ENCODE results near the gene ZNF69. TPM values are rescaled to one million over a fixed set of nuclear protein-coding genes. Genes with fewer than 3 reads are reported as not detected.
"Not testable (repeated sequence)": the region's sequence is repeated elsewhere in the genome, so short reads cannot be mapped to it uniquely, and the experiment has no call there.

The ZNF69 gene
- total RNA-seq, 1 donor from 2014 or later, result 12.3 TPM

DNA sequence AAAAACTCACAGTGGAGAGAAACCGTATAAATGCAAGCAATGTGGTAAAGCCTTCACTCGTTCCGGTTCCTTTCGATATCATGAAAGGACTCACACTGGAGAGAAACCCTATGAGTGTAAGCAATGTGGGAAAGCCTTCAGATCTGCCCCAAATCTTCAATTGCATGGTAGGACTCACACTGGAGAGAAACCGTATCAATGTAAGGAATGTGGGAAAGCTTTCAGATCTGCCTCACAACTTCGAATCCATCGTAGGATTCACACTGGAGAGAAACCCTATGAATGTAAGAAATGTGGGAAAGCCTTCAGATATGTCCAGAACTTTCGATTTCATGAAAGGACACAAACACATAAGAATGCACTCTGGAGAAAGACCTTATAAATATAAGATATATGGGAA is 19.4 kb upstream of the ZNF69 start:
- peaks cover 50% of the 10 kb centered on the region for H3K9me3 ChIP-seq
- DNase-seq (ENCODE audit: extremely low spot score in 2 of 2), result no peak
- intact Hi-C loops (cut with DNase I), result no loop called here
- H3K4me1 ChIP-seq, result no peaks in the 10 kb centered on the region
- H3K4me3 ChIP-seq, result no peak overlapping the region
- H3K27me3 ChIP-seq, result no peaks in the 10 kb centered on the region
- no peak overlapping the region for H3K27ac ChIP-seq
- TF ChIP-seq POLR2AphosphoS5 (IDR thresholded peaks at IDR 0.05; ENCODE audit: insufficient read depth in 1 of 2, low read depth in 1 of 2) (no peak), POLR2A (IDR thresholded peaks at IDR 0.05) (no peak)
- TF ChIP-seq, protein P1, sequence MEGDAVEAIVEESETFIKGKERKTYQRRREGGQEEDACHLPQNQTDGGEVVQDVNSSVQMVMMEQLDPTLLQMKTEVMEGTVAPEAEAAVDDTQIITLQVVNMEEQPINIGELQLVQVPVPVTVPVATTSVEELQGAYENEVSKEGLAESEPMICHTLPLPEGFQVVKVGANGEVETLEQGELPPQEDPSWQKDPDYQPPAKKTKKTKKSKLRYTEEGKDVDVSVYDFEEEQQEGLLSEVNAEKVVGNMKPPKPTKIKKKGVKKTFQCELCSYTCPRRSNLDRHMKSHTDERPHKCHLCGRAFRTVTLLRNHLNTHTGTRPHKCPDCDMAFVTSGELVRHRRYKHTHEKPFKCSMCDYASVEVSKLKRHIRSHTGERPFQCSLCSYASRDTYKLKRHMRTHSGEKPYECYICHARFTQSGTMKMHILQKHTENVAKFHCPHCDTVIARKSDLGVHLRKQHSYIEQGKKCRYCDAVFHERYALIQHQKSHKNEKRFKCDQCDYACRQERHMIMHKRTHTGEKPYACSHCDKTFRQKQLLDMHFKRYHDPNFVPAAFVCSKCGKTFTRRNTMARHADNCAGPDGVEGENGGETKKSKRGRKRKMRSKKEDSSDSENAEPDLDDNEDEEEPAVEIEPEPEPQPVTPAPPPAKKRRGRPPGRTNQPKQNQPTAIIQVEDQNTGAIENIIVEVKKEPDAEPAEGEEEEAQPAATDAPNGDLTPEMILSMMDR (IDR thresholded peaks at IDR 0.05), result no peak
- H3K36me3 ChIP-seq, result peaks cover 14 to 37% of the 10 kb centered on the region in 2 donors

- H3K36me3 ChIP-seq, result peaks cover under 1 to 17% of the 10 kb centered on the region in 2 donors
- DNase-seq (ENCODE audit: extremely low spot score in 2 of 2), result no peak
- intact Hi-C loops (cut with DNase I), result no loop called here
- no peak overlapping the region for H3K4me3 ChIP-seq
- TF ChIP-seq POLR2A (IDR thresholded peaks at IDR 0.05), result no peak
- TF ChIP-seq POLR2AphosphoS5 (IDR thresholded peaks at IDR 0.05; ENCODE audit: insufficient read depth in 1 of 2, low read depth in 1 of 2), result no peak
- TF ChIP-seq, protein P1 (IDR thresholded peaks at IDR 0.05), result no peak
- H3K9me3 ChIP-seq, result peaks cover 32% of the 10 kb centered on the region
- no peak overlapping the region for H3K27ac ChIP-seq
- H3K4me1 ChIP-seq, result no peaks in the 10 kb centered on the region
- no peaks in the 10 kb centered on the region for H3K27me3 ChIP-seq
Observed at GRCh38 chr19:11872624-11873023, 15.0 kb upstream of the ZNF69 start.

DNA sequence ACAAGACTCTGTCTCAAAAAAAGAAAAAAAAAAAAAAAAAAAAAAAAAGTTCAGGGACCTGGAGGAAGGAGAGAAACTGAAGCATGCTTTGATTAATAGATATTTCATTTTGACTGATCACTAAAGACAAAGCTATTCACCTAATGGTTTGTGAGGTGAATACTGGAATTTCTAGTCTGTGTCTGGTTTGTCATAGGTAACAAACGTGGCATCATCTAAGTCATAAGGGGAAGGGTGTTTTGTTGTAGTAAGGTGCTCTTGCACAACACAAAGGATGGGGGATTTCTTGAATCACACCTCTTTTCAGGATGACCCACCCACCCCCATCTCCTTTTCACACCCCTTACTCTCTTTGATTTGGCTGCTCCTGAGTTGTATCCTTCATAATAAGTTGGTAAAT is 13.8 kb upstream of the ZNF69 start:
- no peak for DNase-seq (ENCODE audit: extremely low spot score in 2 of 2)
- no peak overlapping the region for H3K27ac ChIP-seq
- H3K4me1 ChIP-seq, result no peaks in the 10 kb centered on the region
- intact Hi-C loops (cut with DNase I), result no loop called here
- H3K36me3 ChIP-seq, result peaks cover 0 to 5% of the 10 kb centered on the region in 2 donors
- TF ChIP-seq POLR2A (IDR thresholded peaks at IDR 0.05) (no peak), POLR2AphosphoS5 (IDR thresholded peaks at IDR 0.05; ENCODE audit: insufficient read depth in 1 of 2, low read depth in 1 of 2) (no peak)
- TF ChIP-seq, protein P1 (IDR thresholded peaks at IDR 0.05), result no peak
- H3K27me3 ChIP-seq, result no peaks in the 10 kb centered on the region
- no peak overlapping the region for H3K4me3 ChIP-seq
- peaks cover 21% of the 10 kb centered on the region for H3K9me3 ChIP-seq

DNA sequence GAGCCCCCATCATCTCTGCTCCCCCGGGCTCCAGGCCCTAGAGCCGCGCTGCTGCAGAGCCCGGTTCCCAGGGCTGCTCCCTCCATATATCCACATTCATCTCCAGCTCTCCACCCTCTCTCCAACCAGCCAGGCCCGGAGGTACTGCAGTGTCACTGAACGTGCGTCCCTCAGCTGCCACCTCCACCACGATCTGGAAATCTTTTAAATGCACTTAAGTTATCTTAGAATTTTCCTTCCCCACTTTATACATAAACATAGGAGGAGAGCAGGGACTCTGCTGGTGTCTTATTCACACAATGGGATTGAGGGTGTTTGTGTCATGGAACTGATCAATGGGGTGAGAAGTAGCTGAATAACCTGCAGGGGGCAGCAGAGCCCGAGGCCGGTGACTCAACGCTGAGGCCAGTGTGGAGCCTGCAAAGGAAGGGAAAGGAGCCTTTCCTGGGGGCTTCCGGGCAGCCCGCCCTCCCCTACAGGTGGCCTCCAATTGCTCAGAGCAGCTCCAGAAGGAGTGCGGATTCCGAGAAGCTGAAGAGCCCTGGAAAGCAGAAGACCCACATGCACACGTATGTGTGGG is 7.8 kb upstream of the ZNF69 start:
- TF ChIP-seq, protein P1 (IDR thresholded peaks at IDR 0.05), result peak in 1 of 3 experiments; percentile 13
- H3K9me3 ChIP-seq; DNase-seq (ENCODE audit: extremely low spot score in 2 of 2); H3K27ac ChIP-seq; H3K4me1 ChIP-seq; H3K4me3 ChIP-seq; H3K27me3 ChIP-seq; intact Hi-C loops (cut with DNase I); H3K36me3 ChIP-seq: not testable (repeated sequence)

DNA sequence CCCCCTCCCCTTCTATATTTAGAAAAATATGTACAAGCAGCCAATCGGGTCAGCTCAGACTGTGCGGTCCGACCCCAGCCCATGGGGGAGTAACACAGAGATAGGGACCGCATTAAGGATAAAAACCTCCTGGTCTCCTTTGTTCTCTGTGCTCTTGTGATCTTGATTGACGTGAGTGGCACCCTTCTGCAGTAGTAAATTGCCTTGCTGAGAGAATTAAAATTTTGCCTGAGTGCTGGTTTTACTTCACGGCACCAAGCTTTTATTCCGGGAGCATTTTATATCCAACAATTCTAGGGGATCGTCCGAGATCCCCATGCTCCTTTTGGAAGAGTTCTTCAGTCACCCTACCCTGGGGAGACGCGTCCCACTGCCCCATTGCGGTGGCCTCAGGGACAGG is 7.0 kb upstream of the ZNF69 start:
- no peak overlapping the region for H3K4me3 ChIP-seq
- no peaks in the 10 kb centered on the region for H3K27me3 ChIP-seq
- DNase-seq (ENCODE audit: extremely low spot score in 2 of 2), result no peak
- H3K36me3 ChIP-seq, result no peaks in the 10 kb centered on the region
- TF ChIP-seq POLR2AphosphoS5 (IDR thresholded peaks at IDR 0.05; ENCODE audit: insufficient read depth in 1 of 2, low read depth in 1 of 2), result no peak
- no peak for TF ChIP-seq POLR2A (IDR thresholded peaks at IDR 0.05)
- TF ChIP-seq, protein P1 (IDR thresholded peaks at IDR 0.05), result no peak
- H3K27ac ChIP-seq, result no peak overlapping the region
- H3K4me1 ChIP-seq, result no peaks in the 10 kb centered on the region
- intact Hi-C loops (cut with DNase I), result no loop called here
- no peaks in the 10 kb centered on the region for H3K9me3 ChIP-seq
